ENCODE results near the gene NFIX. TPM values are rescaled to one million over a fixed set of nuclear protein-coding genes. Genes with fewer than 3 reads are reported as not detected.
"Not testable (repeated sequence)": the region's sequence is repeated elsewhere in the genome, so short reads cannot be mapped to it uniquely, and the experiment has no call there.

Gene NFIX
- polyA plus RNA-seq, 1 donor (not counting 4 experiments of a cell fraction or from before 2014, with no cell fraction given), result 5.2 TPM

GRCh38 chr19:12953799-12954611 is 41.3 kb upstream of the NFIX start:
- TF ChIP-seq, protein P1, sequence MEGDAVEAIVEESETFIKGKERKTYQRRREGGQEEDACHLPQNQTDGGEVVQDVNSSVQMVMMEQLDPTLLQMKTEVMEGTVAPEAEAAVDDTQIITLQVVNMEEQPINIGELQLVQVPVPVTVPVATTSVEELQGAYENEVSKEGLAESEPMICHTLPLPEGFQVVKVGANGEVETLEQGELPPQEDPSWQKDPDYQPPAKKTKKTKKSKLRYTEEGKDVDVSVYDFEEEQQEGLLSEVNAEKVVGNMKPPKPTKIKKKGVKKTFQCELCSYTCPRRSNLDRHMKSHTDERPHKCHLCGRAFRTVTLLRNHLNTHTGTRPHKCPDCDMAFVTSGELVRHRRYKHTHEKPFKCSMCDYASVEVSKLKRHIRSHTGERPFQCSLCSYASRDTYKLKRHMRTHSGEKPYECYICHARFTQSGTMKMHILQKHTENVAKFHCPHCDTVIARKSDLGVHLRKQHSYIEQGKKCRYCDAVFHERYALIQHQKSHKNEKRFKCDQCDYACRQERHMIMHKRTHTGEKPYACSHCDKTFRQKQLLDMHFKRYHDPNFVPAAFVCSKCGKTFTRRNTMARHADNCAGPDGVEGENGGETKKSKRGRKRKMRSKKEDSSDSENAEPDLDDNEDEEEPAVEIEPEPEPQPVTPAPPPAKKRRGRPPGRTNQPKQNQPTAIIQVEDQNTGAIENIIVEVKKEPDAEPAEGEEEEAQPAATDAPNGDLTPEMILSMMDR (optimal IDR thresholded peaks at IDR 0.05 in 1 of 3, IDR thresholded peaks at IDR 0.05 in 1 of 3, conservative IDR thresholded peaks at IDR 0.05 in 1 of 3; ENCODE audit: extremely low read depth in 1 of 3, insufficient read depth in 2 of 3, low read length in 3 of 3), result no peak
- no peak for TF ChIP-seq EZH2 (IDR thresholded peaks at IDR 0.05; ENCODE audit: low read length)

GRCh38 chr19:12954612-12954962 is 40.7 kb upstream of the NFIX start:
- FAIRE-seq (peak; percentile 86), DNase-seq (ENCODE audit: low read depth, low spot score) (no peak)
- peak overlapping the region; percentile 35 for H3K27ac ChIP-seq (ENCODE audit: control insufficient read depth, insufficient read depth, low read length)
- H3K9ac ChIP-seq (ENCODE audit: control insufficient read depth, extremely low read depth, insufficient read depth, low read length), result peak overlapping the region; percentile 1
- H3K4me3 ChIP-seq (ENCODE audit: control insufficient read depth in 2 of 3, extremely low read depth in 1 of 3, insufficient read depth in 2 of 3, low read depth in 1 of 3, low read length in 3 of 3), result no peak overlapping the region
- peak overlapping the region; percentile 74 for H3K4me2 ChIP-seq (ENCODE audit: control insufficient read depth, extremely low read depth, insufficient read depth, low read depth, low read length)
- no peak for TF ChIP-seq EZH2 (IDR thresholded peaks at IDR 0.05; ENCODE audit: low read length)
- TF ChIP-seq, protein P1 (optimal IDR thresholded peaks at IDR 0.05 in 1 of 3, IDR thresholded peaks at IDR 0.05 in 1 of 3, conservative IDR thresholded peaks at IDR 0.05 in 1 of 3; ENCODE audit: extremely low read depth in 1 of 3, insufficient read depth in 2 of 3, low read length in 3 of 3), result no peak
- no peak overlapping the region for H2AFZ ChIP-seq (ENCODE audit: control insufficient read depth, low read length)
- peaks cover 40% of the 10 kb centered on the region for H3K79me2 ChIP-seq (ENCODE audit: control insufficient read depth, insufficient read depth, low read length)
- H3K27me3 ChIP-seq (ENCODE audit: control insufficient read depth, extremely low read depth, insufficient read depth, low read length), result no peaks in the 10 kb centered on the region
- peaks cover 2% of the 10 kb centered on the region for H3K9me1 ChIP-seq (ENCODE audit: control insufficient read depth, extremely low read depth, insufficient read depth, low read length)
- H3K9me3 ChIP-seq (ENCODE audit: control insufficient read depth, low read depth, low read length), result no peaks in the 10 kb centered on the region
- H4K20me1 ChIP-seq (ENCODE audit: control insufficient read depth, extremely low read depth, insufficient read depth, low read length), result no peaks in the 10 kb centered on the region
- H3K36me3 ChIP-seq (ENCODE audit: control insufficient read depth in 2 of 2, extremely low read depth in 1 of 2, insufficient read depth in 2 of 2, low read length in 2 of 2), result peaks cover 23 to 29% of the 10 kb centered on the region in 2 experiments
- peaks cover 26% of the 10 kb centered on the region for H3K4me1 ChIP-seq (ENCODE audit: control insufficient read depth, extremely low read depth, insufficient read depth, low read length)
- dilution Hi-C loops (cut with MboI; ENCODE audit: extremely low pct_ligation_motif_present, low sequenced_read_pairs), result no loop called here

More at GRCh38 chr19:12953799-12954611, 41.3 kb upstream of the NFIX start:
- H3K9me3 ChIP-seq (ENCODE audit: control insufficient read depth, low read depth, low read length), result no peaks in the 10 kb centered on the region
- H3K36me3 ChIP-seq (ENCODE audit: control insufficient read depth in 2 of 2, extremely low read depth in 1 of 2, insufficient read depth in 2 of 2, low read length in 2 of 2), result peaks cover 29 to 35% of the 10 kb centered on the region in 2 experiments
- no peaks in the 10 kb centered on the region for H3K27me3 ChIP-seq (ENCODE audit: control insufficient read depth, extremely low read depth, insufficient read depth, low read length)
- FAIRE-seq (no peak), DNase-seq (ENCODE audit: low read depth, low spot score) (no peak)
- H3K9ac ChIP-seq (ENCODE audit: control insufficient read depth, extremely low read depth, insufficient read depth, low read length), result peak overlapping the region; percentile 1
- H3K79me2 ChIP-seq (ENCODE audit: control insufficient read depth, insufficient read depth, low read length), result peaks cover 44% of the 10 kb centered on the region
- H3K4me3 ChIP-seq (ENCODE audit: control insufficient read depth in 2 of 3, extremely low read depth in 1 of 3, insufficient read depth in 2 of 3, low read depth in 1 of 3, low read length in 3 of 3), result no peak overlapping the region
- dilution Hi-C loops (cut with MboI; ENCODE audit: extremely low pct_ligation_motif_present, low sequenced_read_pairs), result no loop called here
- no peak overlapping the region for H2AFZ ChIP-seq (ENCODE audit: control insufficient read depth, low read length)
- H3K4me2 ChIP-seq (ENCODE audit: control insufficient read depth, extremely low read depth, insufficient read depth, low read depth, low read length), result peak overlapping the region; percentile 74
- peaks cover 2% of the 10 kb centered on the region for H3K9me1 ChIP-seq (ENCODE audit: control insufficient read depth, extremely low read depth, insufficient read depth, low read length)
- peak overlapping the region; percentile 35 for H3K27ac ChIP-seq (ENCODE audit: control insufficient read depth, insufficient read depth, low read length)
- H3K4me1 ChIP-seq (ENCODE audit: control insufficient read depth, extremely low read depth, insufficient read depth, low read length), result peaks cover 26% of the 10 kb centered on the region
- H4K20me1 ChIP-seq (ENCODE audit: control insufficient read depth, extremely low read depth, insufficient read depth, low read length), result no peaks in the 10 kb centered on the region

- H3K4me1 ChIP-seq (ENCODE audit: control insufficient read depth, extremely low read depth, insufficient read depth, low read length), result peaks cover 26% of the 10 kb centered on the region
Observed at GRCh38 chr19:12955575-12955974, 39.7 kb upstream of the NFIX start.

More at GRCh38 chr19:12955575-12955974, 39.7 kb upstream of the NFIX start:
- FAIRE-seq; DNase-seq (ENCODE audit: low read depth, low spot score); dilution Hi-C loops (cut with MboI; ENCODE audit: extremely low pct_ligation_motif_present, low sequenced_read_pairs); H3K9me1 ChIP-seq (ENCODE audit: control insufficient read depth, extremely low read depth, insufficient read depth, low read length); H3K9me3 ChIP-seq (ENCODE audit: control insufficient read depth, low read depth, low read length); H2AFZ ChIP-seq (ENCODE audit: control insufficient read depth, low read length); H4K20me1 ChIP-seq (ENCODE audit: control insufficient read depth, extremely low read depth, insufficient read depth, low read length); H3K27me3 ChIP-seq (ENCODE audit: control insufficient read depth, extremely low read depth, insufficient read depth, low read length): not testable (repeated sequence)
- H3K79me2 ChIP-seq (ENCODE audit: control insufficient read depth, insufficient read depth, low read length), result peaks cover 37% of the 10 kb centered on the region
- H3K4me2 ChIP-seq (ENCODE audit: control insufficient read depth, extremely low read depth, insufficient read depth, low read depth, low read length), result peak overlapping the region; percentile 93
- peaks cover 19 to 22% of the 10 kb centered on the region in 2 experiments for H3K36me3 ChIP-seq (ENCODE audit: control insufficient read depth in 2 of 2, extremely low read depth in 1 of 2, insufficient read depth in 2 of 2, low read length in 2 of 2)
- H3K9ac ChIP-seq (ENCODE audit: control insufficient read depth, extremely low read depth, insufficient read depth, low read length), result peak overlapping the region; percentile 90
- H3K4me3 ChIP-seq (ENCODE audit: control insufficient read depth in 2 of 3, extremely low read depth in 1 of 3, insufficient read depth in 2 of 3, low read depth in 1 of 3, low read length in 3 of 3), result peak overlapping the region; percentile 84 to 92 (median 89)
- peak overlapping the region; percentile 80 for H3K27ac ChIP-seq (ENCODE audit: control insufficient read depth, insufficient read depth, low read length)
